Calu3 (cell line): ENCODE data around the gene PTBP1. TPM values are rescaled to one million over a fixed set of nuclear protein-coding genes. Genes with fewer than 3 reads are reported as not detected.

ENCODE experiments used
- BruUV-seq: library from RNA; stranded (reverse); fragments of 400-500 nt; replicated peaks from 2 replicates; lab custom pipeline; 2021; lab: Mats Ljungman, UMichigan
- CTCF ChIA-PET: fragments of 300-600 bp; sonication (Branson Sonifier 250); formaldehyde crosslinking; loops from one replicate; lab custom pipeline; 2022; ENCODE audit warnings: antibody characterized with exemption; lab: Charles Lee
- DNase-seq: peaks from one replicate; pipeline ENCODE4 v3.0.0; 2022
- H3K27ac Mint-ChIP-seq: one replicate; pipeline ENCODE4 v1.8.0; 2022; ENCODE audit warnings: mixed read lengths; ENCODE audit not compliant: unreplicated experiment
- H3K27me3 Mint-ChIP-seq: one replicate; pipeline ENCODE4 v1.8.0; 2022; ENCODE audit warnings: mixed read lengths; ENCODE audit not compliant: unreplicated experiment
- H3K36me3 Mint-ChIP-seq: one replicate; pipeline ENCODE4 v1.8.0; 2022; ENCODE audit warnings: mild to moderate bottlenecking, moderate library complexity, mixed read lengths; ENCODE audit not compliant: insufficient read depth, unreplicated experiment
- H3K4me1 Mint-ChIP-seq: one replicate; pipeline ENCODE4 v1.8.0; 2022; ENCODE audit warnings: mild to moderate bottlenecking, low read depth, mixed read lengths; ENCODE audit not compliant: unreplicated experiment
- H3K4me3 Mint-ChIP-seq: one replicate; pipeline ENCODE4 v1.8.0; 2022; ENCODE audit warnings: mild to moderate bottlenecking, low read depth, moderate library complexity, mixed read lengths; ENCODE audit not compliant: unreplicated experiment
- H3K9me3 Mint-ChIP-seq: one replicate; pipeline ENCODE4 v1.8.0; 2022; ENCODE audit warnings: low read depth, mixed read lengths; ENCODE audit not compliant: unreplicated experiment
- CTCF ChIP-seq: fragments of 200-600 bp; IDR thresholded peaks from one replicate; pipeline ENCODE4 v1.8.0; 2022; ENCODE audit warnings: antibody characterized with exemption; ENCODE audit not compliant: unreplicated experiment
- intact Hi-C: fragments of 100-400 bp; cut with micrococcal nuclease; formaldehyde crosslinking; loops from one replicate; pipeline ENCODE4 v1.10.0; 2022; ENCODE audit not compliant: unreplicated experiment
- total RNA-seq: library from RNA; stranded (reverse); gene quantifications from 2 replicates; pipeline ENCODE4 v1.2.3, GENCODE V29; 2022

The PTBP1 gene
- total RNA-seq, 1 experiment from 2014 or later = 409 TPM

GRCh38 chr19:855142-855541, 57.9 kb downstream of the PTBP1 start:
- Mint-ChIP-seq H3K36me3 (peaks cover 6% of the 10 kb centered on the region), H3K4me3 (no peak overlapping the region), H3K4me1 (no peaks in the 10 kb centered on the region), H3K27ac (no peak overlapping the region), H3K9me3 (no peaks in the 10 kb centered on the region), H3K27me3 (peaks cover 8% of the 10 kb centered on the region)
- intact Hi-C loops = no loop called here
- DNase-seq = no peak
- CTCF ChIA-PET = no interaction called here
- no TSS peak for BruUV-seq
- TF ChIP-seq CTCF = no peak

GRCh38 chr19:855566-856120, 58.4 kb downstream of the PTBP1 start:
- CTCF ChIA-PET = no interaction called here
- Mint-ChIP-seq H3K36me3 (peaks cover 8% of the 10 kb centered on the region), H3K9me3 (no peaks in the 10 kb centered on the region), H3K4me3 (no peak overlapping the region), H3K27me3 (peaks cover 8% of the 10 kb centered on the region), H3K4me1 (no peaks in the 10 kb centered on the region), H3K27ac (no peak overlapping the region)
- intact Hi-C loops = loop anchor here (2.0 kb wide), 1 partner anchor 65 kb away; no protein-coding TSS in a partner anchor
- DNase-seq = no peak
- BruUV-seq = no TSS peak
- no peak for TF ChIP-seq CTCF

- Mint-ChIP-seq H3K27ac (no peak overlapping the region), H3K27me3 (no peaks in the 10 kb centered on the region), H3K4me1 (no peaks in the 10 kb centered on the region), H3K36me3 (peaks cover 8% of the 10 kb centered on the region), H3K9me3 (no peaks in the 10 kb centered on the region), H3K4me3 (no peak overlapping the region)
- TF ChIP-seq CTCF = no peak
- no TSS peak for BruUV-seq
- CTCF ChIA-PET = no interaction called here
- intact Hi-C loops = no loop called here
- DNase-seq = no peak
Measured at GRCh38 chr19:858284-858683, 61.0 kb downstream of the PTBP1 start.

- H3K4me3 Mint-ChIP-seq = peak within 1 kb of the TSS; percentile 52
- no peak for DNase-seq
- H3K4me1 Mint-ChIP-seq = no peaks in the 10 kb centered on the region
- H3K9me3 Mint-ChIP-seq = no peaks in the 10 kb centered on the region
- intact Hi-C loops = no loop called here
- TF ChIP-seq CTCF = no peak
- no TSS peak for BruUV-seq
- CTCF ChIA-PET = interaction anchor here (0.6 kb wide), 1 partner anchor 9 kb away, joined by 4 read pairs; no protein-coding TSS in a partner anchor
- no peak within 1 kb of the TSS for H3K27ac Mint-ChIP-seq
- peaks cover 8% of the 10 kb centered on the region for H3K36me3 Mint-ChIP-seq
- no peaks in the 10 kb centered on the region for H3K27me3 Mint-ChIP-seq
Measured at GRCh38 chr19:858868-859843, 61.9 kb downstream of the PTBP1 start, which contains the start of gene CFD. CFD (plus strand) TSS chr19:859664; CDS start chr19:859690, 26 bp downstream.
